ENCODE data around the gene FANCM.
"Not testable (repeated sequence)": the region's sequence is repeated elsewhere in the genome, so short reads cannot be mapped to it uniquely, and the experiment has no call there.

Gene FANCM

GRCh38 chr14:45142083-45142482 lies 6.4 kb downstream of the FANCM start:
- not testable (repeated sequence) for DNase-seq

GRCh38 chr14:45144658-45145057 lies 8.9 kb downstream of the FANCM start:
- DNase-seq, result no peak

DNA sequence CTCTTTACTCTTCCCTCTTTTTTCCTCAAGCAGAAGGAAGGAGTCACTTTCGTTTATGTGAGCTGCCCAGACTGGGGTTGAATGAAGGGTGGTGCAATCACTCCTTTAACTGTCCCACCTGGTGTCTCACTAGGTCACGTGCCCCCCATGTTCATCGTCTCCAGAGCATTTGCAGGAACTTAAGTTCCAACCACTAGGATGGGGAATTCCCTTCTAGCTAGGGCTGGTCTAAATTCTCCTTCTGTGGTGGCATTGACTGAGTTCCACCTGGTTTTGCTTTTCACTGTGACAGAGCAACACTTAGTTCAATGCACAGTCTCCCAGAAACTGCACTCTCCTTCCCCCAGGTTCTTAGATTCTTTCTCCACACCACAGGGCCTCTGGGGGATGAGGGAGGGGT lies 9.5 kb downstream of the FANCM start:
- no peak for DNase-seq

- DNase-seq, result no peak
These were observed 13.9 kb downstream of the FANCM start for GRCh38 chr14:45149602-45150001.

- no peak for DNase-seq
These were observed 14.7 kb downstream of the FANCM start for GRCh38 chr14:45150386-45150890.

- no peak for DNase-seq
These were observed 20.3 kb downstream of the FANCM start for GRCh38 chr14:45156067-45156466.

GRCh38 chr14:45169906-45170305 lies 34.2 kb downstream of the FANCM start:
- DNase-seq, result no peak

GRCh38 chr14:45177076-45177475 lies 41.3 kb downstream of the FANCM start:
- DNase-seq, result no peak

- no peak for DNase-seq
These were observed 45.6 kb downstream of the FANCM start for GRCh38 chr14:45181329-45181728.

DNA sequence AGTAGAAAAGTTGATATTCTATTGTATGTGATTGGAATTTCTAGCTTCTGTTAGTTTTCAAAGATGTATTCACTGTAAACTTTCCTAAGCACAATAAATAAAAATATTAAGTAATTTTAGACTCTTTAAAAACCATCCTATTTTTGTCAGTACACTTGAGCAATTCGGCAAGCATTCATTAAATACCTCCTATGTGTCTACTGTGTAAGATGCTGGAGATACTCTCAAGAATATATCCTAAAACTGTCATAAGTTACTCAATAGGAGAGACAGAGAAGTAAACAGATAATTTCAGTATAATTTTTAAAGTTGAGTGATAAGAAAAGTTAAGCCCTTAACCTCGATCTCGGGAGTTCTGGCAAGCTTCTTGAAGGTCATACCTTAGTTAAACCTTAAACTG lies 46.1 kb downstream of the FANCM start:
- no peak for DNase-seq

GRCh38 chr14:45185100-45185814 lies 49.5 kb downstream of the FANCM start:
- DNase-seq, result no peak

- DNase-seq, result no peak
These were observed 59.2 kb downstream of the FANCM start for GRCh38 chr14:45194964-45195363.

DNA sequence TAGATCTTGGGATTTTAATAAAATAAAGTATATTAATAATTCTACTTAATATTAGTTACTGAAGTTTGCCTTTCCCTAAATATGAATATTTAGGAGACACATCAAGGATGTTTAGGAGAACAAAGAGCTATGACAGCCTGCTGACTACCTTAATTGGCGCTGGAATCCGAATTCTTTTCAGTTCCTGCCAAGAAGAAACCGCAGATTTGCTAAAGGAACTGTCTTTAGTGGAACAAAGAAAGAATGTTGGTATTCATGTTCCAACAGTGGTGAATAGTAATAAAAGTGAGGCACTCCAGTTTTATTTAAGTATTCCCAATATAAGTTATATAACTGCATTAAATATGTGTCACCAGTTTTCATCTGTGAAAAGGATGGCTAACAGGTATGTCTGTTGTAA lies 62.8 kb downstream of the FANCM start:
- DNase-seq, result no peak

DNA sequence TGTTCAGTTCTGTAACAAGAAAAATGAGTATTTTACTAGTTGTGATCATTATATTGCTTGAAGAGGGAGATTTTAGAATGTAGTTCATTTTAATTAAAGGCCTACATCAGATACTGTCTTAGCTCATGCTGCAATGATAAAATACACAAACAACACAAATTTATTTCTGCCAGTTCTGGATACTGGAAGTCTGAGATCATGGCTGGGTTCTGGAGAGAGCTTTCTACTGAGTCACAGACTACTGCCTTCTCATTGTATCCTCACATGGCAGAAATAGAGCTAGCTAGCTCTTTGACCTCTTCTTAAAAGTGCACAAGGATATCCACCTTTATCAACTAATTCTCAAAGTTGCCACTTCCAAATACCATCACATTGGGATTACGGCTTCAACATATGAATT lies 63.5 kb downstream of the FANCM start:
- no peak for DNase-seq

- DNase-seq, result peak in 8 of 58 donors; percentile 4 to 20 (median 12)
These were observed 66.2 kb downstream of the FANCM start for GRCh38 chr14:45201905-45202304.

DNA sequence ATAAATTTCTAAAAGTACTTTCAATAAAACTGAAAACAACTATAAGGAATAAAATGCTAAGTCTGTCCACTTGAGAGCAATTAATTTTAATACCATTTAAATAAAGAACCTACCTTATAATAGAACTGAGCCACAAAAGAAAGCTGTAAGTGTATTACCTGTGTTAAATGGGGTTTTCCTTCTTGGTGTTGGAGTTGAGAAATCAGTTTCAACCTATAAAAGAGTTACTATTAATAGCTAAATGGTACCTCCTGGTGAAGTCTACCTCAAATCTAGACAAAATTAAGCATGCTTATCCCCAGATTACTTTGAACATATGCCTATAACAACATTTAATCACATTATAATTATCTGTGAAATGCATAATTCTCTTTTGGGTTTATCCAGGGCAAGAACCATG lies 68.5 kb downstream of the FANCM start:
- DNase-seq, result no peak

DNA sequence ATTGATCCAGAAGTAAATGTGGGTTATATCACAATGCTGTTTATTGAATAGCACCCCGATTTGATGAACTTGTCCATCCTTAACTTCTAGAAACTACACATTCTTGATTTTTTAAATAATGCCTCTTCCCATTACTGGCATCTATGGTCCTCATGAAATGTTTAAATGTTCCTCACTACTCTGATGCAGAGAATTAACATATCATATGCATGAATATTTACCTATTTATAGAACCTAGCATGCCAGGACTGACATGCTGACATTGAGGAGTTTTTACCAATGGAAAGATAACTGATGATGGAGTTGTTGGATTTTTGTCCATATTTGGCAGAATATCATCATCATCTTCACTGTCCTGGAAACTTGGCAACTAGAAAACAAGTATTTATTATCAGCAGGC lies 74.4 kb downstream of the FANCM start:
- DNase-seq, result no peak

GRCh38 chr14:45211295-45211694 lies 75.6 kb downstream of the FANCM start:
- no peak for DNase-seq

DNA sequence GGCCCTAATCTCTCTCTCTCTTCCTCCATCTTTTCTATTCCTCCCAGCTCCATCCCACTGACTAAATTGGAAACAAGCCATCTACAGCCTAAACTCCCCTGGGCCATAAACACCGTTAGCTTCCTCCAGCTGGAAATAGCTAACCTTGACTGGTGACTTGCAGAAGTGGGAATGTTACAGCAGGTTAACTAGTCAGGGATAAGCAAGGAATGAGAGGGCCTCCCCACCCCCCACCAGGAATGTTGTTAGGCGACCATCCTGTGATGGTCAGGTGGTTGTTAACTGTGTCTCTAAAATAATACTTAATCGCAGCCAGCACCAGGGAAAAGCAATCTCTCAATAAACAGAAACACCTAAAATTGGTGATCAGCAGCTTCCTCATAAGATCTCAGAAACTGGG lies 76.5 kb downstream of the FANCM start:
- DNase-seq, result no peak

GRCh38 chr14:45213716-45214115 lies 78.0 kb downstream of the FANCM start:
- not testable (repeated sequence) for DNase-seq

DNA sequence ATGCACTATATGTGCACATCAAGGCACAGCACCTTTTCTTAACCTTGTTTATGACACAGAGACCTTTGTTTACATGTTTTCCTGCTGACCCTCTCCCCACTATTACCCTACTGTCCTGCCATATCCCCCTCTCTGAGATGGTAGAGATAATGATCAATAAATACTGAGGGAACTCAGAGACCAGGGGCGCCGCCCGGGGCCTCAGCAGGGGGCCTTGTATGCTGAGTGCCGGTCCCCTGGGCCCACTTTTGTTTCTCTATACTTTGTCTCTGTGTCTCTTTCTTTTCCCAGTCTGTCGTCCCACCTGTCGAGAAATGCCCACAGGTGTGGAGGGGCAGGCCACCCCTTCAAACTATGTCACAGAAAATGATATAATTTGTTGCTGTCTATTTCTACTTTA lies 78.6 kb downstream of the FANCM start:
- DNase-seq, result not testable (repeated sequence)

GRCh38 chr14:45222485-45223262 lies 86.9 kb downstream of the FANCM start:
- no peak for DNase-seq

DNA sequence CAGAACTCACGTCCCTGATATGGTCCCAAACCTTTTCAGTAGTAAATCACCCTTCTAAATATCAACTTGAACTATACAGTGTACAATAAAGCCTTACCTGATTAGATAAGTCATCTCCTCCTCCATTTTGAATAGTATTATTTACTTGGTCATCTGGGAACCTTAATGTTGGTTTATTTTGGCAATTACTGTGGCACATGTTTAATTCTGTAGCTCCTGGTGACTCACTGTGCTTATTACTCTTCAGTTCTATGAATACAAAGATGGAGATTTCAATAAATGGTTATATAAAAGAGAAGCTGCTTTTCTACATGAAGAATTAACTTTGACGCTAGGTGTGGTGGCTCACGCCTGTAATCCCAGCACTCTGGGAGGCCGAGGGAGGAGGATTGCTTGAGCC lies 91.8 kb downstream of the FANCM start:
- DNase-seq, result no peak
